H54 (cell line): Measurements from ENCODE around the gene HDAC4.
"Not testable (repeated sequence)": the region's sequence is repeated elsewhere in the genome, so short reads cannot be mapped to it uniquely, and the experiment has no call there.

Source experiments
- DNase-seq: peaks from one replicate; pipeline ENCODE4 v3.0.0; 2011; ENCODE audit warnings: low spot score, mixed read lengths; ENCODE audit not compliant: insufficient read length
- FAIRE-seq: peaks from 3 replicates; lab custom pipeline; 2011; peaks lifted over from hg19 to GRCh38; lab: Jason Lieb, UNC
- POLR2A ChIP-seq: IDR thresholded peaks from 2 replicates; pipeline ENCODE4 v1.6.1; 2011; ENCODE audit warnings: low read depth, mild to moderate bottlenecking, low read length

Gene HDAC4

GRCh38 chr2:239181074-239181902 lies 219.5 kb downstream of the HDAC4 start:
- FAIRE-seq (no peak), DNase-seq (no peak)
- no peak for TF ChIP-seq POLR2A

GRCh38 chr2:239180526-239181073 lies 220.2 kb downstream of the HDAC4 start:
- no peak for DNase-seq
- no peak for TF ChIP-seq POLR2A
- FAIRE-seq, result no peak

GRCh38 chr2:239179851-239180371 lies 220.9 kb downstream of the HDAC4 start:
- DNase-seq, result no peak

GRCh38 chr2:239178954-239179353 lies 221.9 kb downstream of the HDAC4 start:
- no peak for FAIRE-seq
- DNase-seq, result no peak
- TF ChIP-seq POLR2A, result no peak

More at GRCh38 chr2:239179851-239180371, 220.9 kb downstream of the HDAC4 start:
- no peak for TF ChIP-seq POLR2A
- FAIRE-seq, result no peak

- FAIRE-seq, result no peak
- TF ChIP-seq POLR2A, result no peak
- no peak for DNase-seq
These were observed 222.3 kb downstream of the HDAC4 start for GRCh38 chr2:239178484-239178883.

GRCh38 chr2:239177908-239178307 lies 222.9 kb downstream of the HDAC4 start:
- DNase-seq, result no peak
- no peak for TF ChIP-seq POLR2A
- FAIRE-seq, result no peak

- DNase-seq (no peak), FAIRE-seq (no peak)
- no peak for TF ChIP-seq POLR2A
These were observed 223.5 kb downstream of the HDAC4 start for GRCh38 chr2:239177325-239177724.

- FAIRE-seq, DNase-seq: not testable (repeated sequence)
These were observed 224.5 kb downstream of the HDAC4 start for GRCh38 chr2:239176138-239176803.

- DNase-seq, result no peak
- no peak for FAIRE-seq
- TF ChIP-seq POLR2A, result no peak
These were observed 225.6 kb downstream of the HDAC4 start for GRCh38 chr2:239175181-239175580.

GRCh38 chr2:239173301-239173700 lies 227.5 kb downstream of the HDAC4 start:
- DNase-seq (no peak), FAIRE-seq (no peak)
- no peak for TF ChIP-seq POLR2A

- no peak for TF ChIP-seq POLR2A
- FAIRE-seq (no peak), DNase-seq (no peak)
These were observed 229.2 kb downstream of the HDAC4 start for GRCh38 chr2:239171643-239172042.

GRCh38 chr2:239169311-239170048 lies 231.3 kb downstream of the HDAC4 start:
- DNase-seq (no peak), FAIRE-seq (no peak)
- no peak for TF ChIP-seq POLR2A

- DNase-seq (no peak), FAIRE-seq (no peak)
- no peak for TF ChIP-seq POLR2A
These were observed 232.2 kb downstream of the HDAC4 start for GRCh38 chr2:239168575-239168974.

GRCh38 chr2:239167766-239168444 lies 232.9 kb downstream of the HDAC4 start:
- DNase-seq, result no peak
- no peak for FAIRE-seq
- TF ChIP-seq POLR2A, result no peak
